HEK293 (cell line): ENCODE data around the gene SUGP1.

Source experiments
- KLF1 ChIP-seq: fragments of 450-650 bp; formaldehyde crosslinking; IDR thresholded peaks from 2 replicates; pipeline ENCODE4 v1.5.1; 2016; ENCODE audit warnings: missing biosample characterization, missing genetic modification characterization
- ZSCAN16 ChIP-seq: fragments of 450-650 bp; formaldehyde crosslinking; IDR thresholded peaks from 2 replicates; pipeline ENCODE4 v1.5.1; 2016; ENCODE audit warnings: missing biosample characterization, missing genetic modification characterization
- TF ChIP-seq, protein P1 (sequence below): fragments of 450-650 bp; formaldehyde crosslinking; optimal IDR thresholded peaks from 2 replicates; pipeline ENCODE3; 2016; ENCODE audit warnings: missing biosample characterization, mild to moderate bottlenecking, missing genetic modification characterization
- TF ChIP-seq, protein P2 (sequence below): fragments of 450-650 bp; formaldehyde crosslinking; IDR thresholded peaks from 2 replicates; pipeline ENCODE4 v1.5.1; 2016; ENCODE audit warnings: missing biosample characterization, missing genetic modification characterization
- TF ChIP-seq, protein P3 (sequence below): fragments of 450-650 bp; formaldehyde crosslinking; IDR thresholded peaks from 2 replicates; pipeline ENCODE4 v1.5.1; 2016; ENCODE audit warnings: missing biosample characterization, missing genetic modification characterization

DNA sequence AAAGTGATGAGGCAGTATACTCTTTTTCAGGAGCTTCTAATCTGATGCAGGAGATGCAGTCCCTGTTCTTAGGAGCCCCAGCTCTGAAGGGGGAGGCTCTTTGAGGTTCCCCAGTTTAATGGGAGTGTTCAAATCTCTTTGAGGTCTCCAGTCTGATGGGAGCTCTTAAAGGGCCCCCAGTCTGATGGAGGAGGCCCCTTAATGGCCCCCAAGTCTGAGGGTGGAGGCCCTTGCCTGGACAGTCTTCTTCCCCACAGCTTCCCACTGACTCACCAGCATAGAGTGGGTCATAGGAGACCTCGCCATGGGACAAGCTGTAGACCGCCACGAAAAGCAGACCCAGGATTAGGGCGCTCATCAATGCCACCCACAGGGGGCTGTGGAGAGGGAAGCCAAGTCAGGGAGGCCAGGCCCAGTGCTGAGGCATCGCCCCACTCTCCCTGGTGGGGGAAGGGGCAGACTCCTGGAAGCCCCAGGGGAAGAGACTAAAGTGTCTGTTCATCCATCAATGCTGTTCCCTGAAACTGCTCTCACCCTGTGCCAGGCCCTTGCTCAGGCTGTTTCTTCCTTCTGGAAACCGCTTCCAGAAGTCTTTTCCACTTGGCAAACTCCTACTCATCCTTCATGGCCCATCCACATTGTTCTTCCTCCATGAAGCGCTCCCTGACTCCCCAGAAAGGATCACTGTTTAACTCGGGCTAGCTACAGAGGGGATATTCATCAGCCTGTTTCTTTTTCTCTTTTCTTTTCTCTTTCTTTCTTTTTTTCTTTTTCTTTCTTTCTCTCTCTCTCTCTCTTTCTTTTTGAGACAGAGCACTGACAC, 49.3 kb downstream of the SUGP1 start:
- TF ChIP-seq, protein P1, sequence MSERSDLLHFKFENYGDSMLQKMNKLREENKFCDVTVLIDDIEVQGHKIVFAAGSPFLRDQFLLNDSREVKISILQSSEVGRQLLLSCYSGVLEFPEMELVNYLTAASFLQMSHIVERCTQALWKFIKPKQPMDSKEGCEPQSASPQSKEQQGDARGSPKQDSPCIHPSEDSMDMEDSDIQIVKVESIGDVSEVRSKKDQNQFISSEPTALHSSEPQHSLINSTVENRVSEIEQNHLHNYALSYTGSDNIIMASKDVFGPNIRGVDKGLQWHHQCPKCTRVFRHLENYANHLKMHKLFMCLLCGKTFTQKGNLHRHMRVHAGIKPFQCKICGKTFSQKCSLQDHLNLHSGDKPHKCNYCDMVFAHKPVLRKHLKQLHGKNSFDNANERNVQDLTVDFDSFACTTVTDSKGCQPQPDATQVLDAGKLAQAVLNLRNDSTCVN (tag by site-specific recombination): no peak
- TF ChIP-seq KLF1 (no peak), ZSCAN16 (no peak)
- TF ChIP-seq, protein P2, sequence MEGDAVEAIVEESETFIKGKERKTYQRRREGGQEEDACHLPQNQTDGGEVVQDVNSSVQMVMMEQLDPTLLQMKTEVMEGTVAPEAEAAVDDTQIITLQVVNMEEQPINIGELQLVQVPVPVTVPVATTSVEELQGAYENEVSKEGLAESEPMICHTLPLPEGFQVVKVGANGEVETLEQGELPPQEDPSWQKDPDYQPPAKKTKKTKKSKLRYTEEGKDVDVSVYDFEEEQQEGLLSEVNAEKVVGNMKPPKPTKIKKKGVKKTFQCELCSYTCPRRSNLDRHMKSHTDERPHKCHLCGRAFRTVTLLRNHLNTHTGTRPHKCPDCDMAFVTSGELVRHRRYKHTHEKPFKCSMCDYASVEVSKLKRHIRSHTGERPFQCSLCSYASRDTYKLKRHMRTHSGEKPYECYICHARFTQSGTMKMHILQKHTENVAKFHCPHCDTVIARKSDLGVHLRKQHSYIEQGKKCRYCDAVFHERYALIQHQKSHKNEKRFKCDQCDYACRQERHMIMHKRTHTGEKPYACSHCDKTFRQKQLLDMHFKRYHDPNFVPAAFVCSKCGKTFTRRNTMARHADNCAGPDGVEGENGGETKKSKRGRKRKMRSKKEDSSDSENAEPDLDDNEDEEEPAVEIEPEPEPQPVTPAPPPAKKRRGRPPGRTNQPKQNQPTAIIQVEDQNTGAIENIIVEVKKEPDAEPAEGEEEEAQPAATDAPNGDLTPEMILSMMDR (tag by site-specific recombination): no peak
- TF ChIP-seq, protein P3, sequence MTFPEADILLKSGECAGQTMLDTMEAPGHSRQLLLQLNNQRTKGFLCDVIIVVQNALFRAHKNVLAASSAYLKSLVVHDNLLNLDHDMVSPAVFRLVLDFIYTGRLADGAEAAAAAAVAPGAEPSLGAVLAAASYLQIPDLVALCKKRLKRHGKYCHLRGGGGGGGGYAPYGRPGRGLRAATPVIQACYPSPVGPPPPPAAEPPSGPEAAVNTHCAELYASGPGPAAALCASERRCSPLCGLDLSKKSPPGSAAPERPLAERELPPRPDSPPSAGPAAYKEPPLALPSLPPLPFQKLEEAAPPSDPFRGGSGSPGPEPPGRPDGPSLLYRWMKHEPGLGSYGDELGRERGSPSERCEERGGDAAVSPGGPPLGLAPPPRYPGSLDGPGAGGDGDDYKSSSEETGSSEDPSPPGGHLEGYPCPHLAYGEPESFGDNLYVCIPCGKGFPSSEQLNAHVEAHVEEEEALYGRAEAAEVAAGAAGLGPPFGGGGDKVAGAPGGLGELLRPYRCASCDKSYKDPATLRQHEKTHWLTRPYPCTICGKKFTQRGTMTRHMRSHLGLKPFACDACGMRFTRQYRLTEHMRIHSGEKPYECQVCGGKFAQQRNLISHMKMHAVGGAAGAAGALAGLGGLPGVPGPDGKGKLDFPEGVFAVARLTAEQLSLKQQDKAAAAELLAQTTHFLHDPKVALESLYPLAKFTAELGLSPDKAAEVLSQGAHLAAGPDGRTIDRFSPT: no peak
